Esophagus squamous epithelium (tissue), 4 donors: ENCODE data around the gene ATP9B.

Experiments used
- CTCF ChIP-seq, 6 experiments: fragments of 450-650 bp in 4 of 6; fragments of 200-600 bp in 2 of 6; sonication (generic) in 2 of 6; IDR thresholded peaks; one replicate each; pipeline ENCODE4 v1.5.1; 2016 to 2019; ENCODE audit warnings: antibody characterized with exemption in 6 of 6, mild to moderate bottlenecking in 4 of 6, moderate library complexity in 4 of 6
- POLR2A ChIP-seq, 4 donors: fragments of 450-650 bp; IDR thresholded peaks; one replicate each; pipeline ENCODE4 v1.6.1; 2017; ENCODE audit warnings: antibody characterized with exemption in 4 of 4, mild to moderate bottlenecking in 4 of 4, moderate library complexity in 3 of 4

- TF ChIP-seq POLR2A (IDR thresholded peaks at IDR 0.05) (no peak), CTCF (IDR thresholded peaks at IDR 0.05) (no peak)
Measured at GRCh38 chr18:79283131-79283810, 214.1 kb downstream of the ATP9B start.
